Left ventricle myocardium inferior (tissue), 1 donor: Measurements from ENCODE around the gene MRPL49. TPM values are rescaled to one million over a fixed set of nuclear protein-coding genes. Genes with fewer than 3 reads are reported as not detected.
A peak's percentile ranks its signal among the peaks of the same experiment; 100 is the strongest.
"Not testable (repeated sequence)": the region's sequence is repeated elsewhere in the genome, so short reads cannot be mapped to it uniquely, and the experiment has no call there.

ENCODE experiments used
- DNase-seq: peaks from one replicate; pipeline ENCODE4 v3.0.0-alpha.2; 2020
- H3K27ac ChIP-seq: fragments of 200-600 bp; replicated peaks from 2 replicates; pipeline ENCODE4 v1.8.0; 2021
- H3K27me3 ChIP-seq: fragments of 200-600 bp; 2 replicates; pipeline ENCODE4 v1.8.0; 2021; ENCODE audit warnings: low read depth
- H3K36me3 ChIP-seq: fragments of 200-600 bp; 2 replicates; pipeline ENCODE4 v1.8.0; 2021
- H3K4me1 ChIP-seq: fragments of 200-600 bp; 2 replicates; pipeline ENCODE4 v1.8.0; 2021
- H3K4me3 ChIP-seq: fragments of 200-600 bp; 2 replicates; pipeline ENCODE4 v1.8.0; 2021; ENCODE audit warnings: mild to moderate bottlenecking, moderate library complexity
- H3K9me3 ChIP-seq: fragments of 200-600 bp; replicated peaks from 2 replicates; pipeline ENCODE4 v1.8.0; 2021
- CTCF ChIP-seq: fragments of 200-600 bp; IDR thresholded peaks from 2 replicates; pipeline ENCODE4 v1.8.0; 2021; ENCODE audit warnings: antibody characterized with exemption, mild to moderate bottlenecking, borderline replicate concordance
- intact Hi-C: fragments of 100-400 bp; cut with micrococcal nuclease; formaldehyde crosslinking; loops from one replicate; pipeline ENCODE4 v1.11.0; 2022
- total RNA-seq: library from RNA; stranded (reverse); fragmentation: NEBNext Ultra II Directional; extraction: Animal tissue kit (Norgen Biotek cat#: 25700); gene quantifications from one replicate; pipeline ENCODE4 v1.2.1, GENCODE V29; 2021
- donor health status: DM: no; HTN: yes; CAD: no; lungs with severe emphysema.

Gene MRPL49
- total RNA-seq, 1 donor from 2014 or later: 32.1 TPM

GRCh38 chr11:65135633-65136145, 13.6 kb downstream of the MRPL49 start:
- H3K4me1 ChIP-seq: peaks cover 35% of the 10 kb centered on the region
- no peak for TF ChIP-seq CTCF
- peaks cover 24% of the 10 kb centered on the region for H3K36me3 ChIP-seq
- intact Hi-C loops: no loop called here
- no peak for DNase-seq
- no peaks in the 10 kb centered on the region for H3K9me3 ChIP-seq
- peak overlapping the region; percentile 99 for H3K4me3 ChIP-seq
- H3K27me3 ChIP-seq: no peaks in the 10 kb centered on the region
- peak overlapping the region; percentile 100 for H3K27ac ChIP-seq

- intact Hi-C loops: no loop called here
Observed at GRCh38 chr11:65136515-65137096, 14.5 kb downstream of the MRPL49 start.

GRCh38 chr11:65141896-65142494, 19.9 kb downstream of the MRPL49 start:
- no peak for TF ChIP-seq CTCF
- H3K27ac ChIP-seq: no peak overlapping the region

More at GRCh38 chr11:65136515-65137096, 14.5 kb downstream of the MRPL49 start:
- Histone ChIP-seq H3K27ac (no peak overlapping the region), H3K36me3 (peaks cover 15% of the 10 kb centered on the region), H3K4me1 (peaks cover 35% of the 10 kb centered on the region), H3K27me3 (no peaks in the 10 kb centered on the region), H3K4me3 (no peak overlapping the region), H3K9me3 (no peaks in the 10 kb centered on the region)
- DNase-seq: no peak
- TF ChIP-seq CTCF: no peak

DNA sequence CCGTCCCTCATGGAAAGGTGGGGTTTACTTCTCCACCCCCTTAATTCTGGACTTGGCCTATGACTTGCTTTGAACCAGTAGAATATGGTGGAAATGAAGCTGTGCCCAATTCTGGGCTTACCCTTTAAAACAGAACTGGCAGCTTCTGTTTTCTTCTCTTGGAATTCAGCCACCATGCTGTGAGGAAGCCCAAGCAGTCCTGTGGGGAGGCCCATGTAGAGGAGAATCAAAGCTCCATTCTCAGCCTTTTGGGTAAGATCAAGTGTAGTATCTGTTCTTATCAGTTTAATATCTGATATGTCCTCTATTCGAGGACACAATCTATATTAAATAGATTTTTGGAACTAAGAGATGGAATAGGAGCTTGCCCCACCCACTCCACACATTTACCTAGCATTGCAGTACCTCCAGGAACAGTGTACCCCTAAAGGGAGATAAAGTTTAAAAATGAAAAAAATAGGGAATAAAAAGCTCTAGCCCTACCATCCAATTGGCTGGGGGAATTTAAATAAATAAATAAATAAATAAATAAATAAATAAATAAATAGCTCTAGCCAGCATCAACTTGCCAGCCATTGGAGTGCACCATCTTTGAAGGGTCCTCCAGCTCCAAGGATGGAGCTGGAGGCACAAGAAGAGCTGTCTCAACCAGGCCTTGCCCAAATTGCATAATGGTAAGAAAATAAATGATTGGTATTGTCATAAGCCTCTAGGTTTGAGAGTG, 25.4 kb downstream of the MRPL49 start:
- H3K4me3 ChIP-seq: no peak overlapping the region
- intact Hi-C loops: no loop called here
- no peaks in the 10 kb centered on the region for H3K27me3 ChIP-seq
- H3K27ac ChIP-seq: no peak overlapping the region
- H3K36me3 ChIP-seq: no peaks in the 10 kb centered on the region
- TF ChIP-seq CTCF: no peak
- peaks cover 18% of the 10 kb centered on the region for H3K4me1 ChIP-seq
- no peak for DNase-seq
- H3K9me3 ChIP-seq: peaks cover 10% of the 10 kb centered on the region

More at GRCh38 chr11:65141896-65142494, 19.9 kb downstream of the MRPL49 start:
- H3K27me3 ChIP-seq: no peaks in the 10 kb centered on the region
- DNase-seq: no peak
- H3K9me3 ChIP-seq: peaks cover 2% of the 10 kb centered on the region
- H3K36me3 ChIP-seq: no peaks in the 10 kb centered on the region
- intact Hi-C loops: no loop called here
- no peak overlapping the region for H3K4me3 ChIP-seq
- no peaks in the 10 kb centered on the region for H3K4me1 ChIP-seq

DNA sequence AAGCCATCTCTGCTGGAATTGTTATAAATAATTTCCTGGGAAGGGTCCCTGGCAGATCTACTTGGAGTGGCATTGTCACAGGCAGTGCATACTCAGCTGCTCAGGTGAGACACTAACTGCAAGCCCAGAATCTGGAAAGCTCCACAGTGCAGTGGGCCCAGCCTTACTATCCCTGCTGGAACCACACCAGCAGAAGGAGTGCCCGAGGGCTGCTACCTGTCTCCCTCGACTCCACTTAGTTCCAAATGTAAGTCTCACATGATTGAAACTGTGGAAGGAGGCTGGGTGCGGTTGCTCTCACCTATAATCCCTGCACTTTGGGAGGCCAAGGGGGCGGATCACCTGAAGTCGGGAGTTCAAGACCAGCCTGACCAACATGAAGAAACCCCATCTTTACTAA, 26.5 kb downstream of the MRPL49 start:
- Histone ChIP-seq H3K9me3 (peaks cover 10% of the 10 kb centered on the region), H3K27me3 (no peaks in the 10 kb centered on the region), H3K36me3 (no peaks in the 10 kb centered on the region), H3K4me3 (no peak overlapping the region), H3K27ac (no peak overlapping the region), H3K4me1 (peaks cover 18% of the 10 kb centered on the region)
- intact Hi-C loops: no loop called here
- DNase-seq: no peak
- no peak for TF ChIP-seq CTCF

DNA sequence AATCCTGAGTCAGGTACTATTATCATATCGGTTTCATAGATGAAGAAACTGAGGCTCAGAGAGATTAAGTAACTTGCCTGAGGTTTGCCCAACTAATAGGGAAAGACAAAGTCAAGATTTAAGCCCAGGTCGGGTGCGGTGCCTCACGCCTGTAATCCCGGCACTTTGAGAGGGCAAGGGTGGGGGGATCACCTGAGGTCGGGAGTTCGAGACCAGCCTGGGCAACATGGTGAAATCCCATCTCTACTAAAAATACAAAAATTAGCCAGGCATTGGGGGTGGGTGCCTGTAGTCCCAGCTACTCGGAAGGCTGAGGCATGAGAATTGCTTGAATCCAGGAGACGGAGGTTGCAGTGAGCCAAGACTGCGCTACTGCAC, 28.0 kb downstream of the MRPL49 start:
- DNase-seq, H3K4me3 ChIP-seq, H3K27me3 ChIP-seq, H3K9me3 ChIP-seq, H3K36me3 ChIP-seq, intact Hi-C loops: not testable (repeated sequence)
- peak overlapping the region; percentile 77 for H3K27ac ChIP-seq
- peaks cover 18% of the 10 kb centered on the region for H3K4me1 ChIP-seq
